ENCODE data around the gene LPP.

The LPP gene

DNA sequence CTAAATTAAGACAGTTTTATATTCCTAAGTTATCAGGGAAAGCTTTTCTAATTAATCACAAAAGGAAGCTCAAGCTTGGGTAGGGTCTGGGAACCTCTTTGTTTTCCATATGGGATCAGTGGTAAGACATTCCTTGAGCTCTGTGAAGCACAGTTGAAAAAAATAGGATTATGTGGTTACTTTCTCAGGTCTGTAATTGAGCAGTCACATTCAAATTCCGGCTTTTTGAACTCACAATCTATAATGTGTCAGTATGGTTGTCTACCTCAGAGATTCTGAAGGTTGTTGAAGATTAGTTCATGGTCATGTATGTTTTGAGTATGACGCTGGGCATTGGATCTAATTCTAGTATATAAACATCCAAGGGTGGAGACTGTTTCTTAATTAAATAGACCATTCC is 364.5 kb downstream of the LPP start:
- DNase-seq (ENCODE audit: low spot score) = no peak

DNA sequence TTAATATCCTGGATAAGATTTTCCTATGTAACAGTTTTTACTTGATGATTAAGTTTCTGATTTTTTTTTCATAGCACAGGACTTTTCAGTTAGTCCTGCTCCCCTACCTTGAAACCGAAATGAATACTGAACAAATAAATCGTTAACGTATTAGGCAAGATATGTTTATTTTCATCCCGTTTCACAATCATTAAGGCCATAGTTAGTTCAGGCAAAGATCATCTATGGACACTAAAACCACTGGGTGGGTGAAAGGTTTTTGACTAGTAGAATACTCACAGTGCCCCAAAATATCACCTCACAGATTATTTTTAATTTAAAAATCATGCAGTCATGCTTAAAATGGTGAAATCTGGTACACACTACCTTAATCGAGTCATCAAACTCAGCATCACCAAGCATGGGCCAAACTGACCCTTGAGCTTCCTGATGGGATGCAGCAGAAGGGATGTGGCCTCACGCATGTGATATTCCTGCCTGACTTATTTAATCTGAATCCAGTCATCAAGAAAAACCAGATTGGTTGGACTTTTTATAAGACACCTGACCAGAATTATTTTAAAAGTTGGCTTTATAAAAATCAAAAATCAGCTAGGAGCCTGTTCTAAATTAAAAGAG is 365.0 kb downstream of the LPP start:
- no peak for DNase-seq (ENCODE audit: low spot score)

DNA sequence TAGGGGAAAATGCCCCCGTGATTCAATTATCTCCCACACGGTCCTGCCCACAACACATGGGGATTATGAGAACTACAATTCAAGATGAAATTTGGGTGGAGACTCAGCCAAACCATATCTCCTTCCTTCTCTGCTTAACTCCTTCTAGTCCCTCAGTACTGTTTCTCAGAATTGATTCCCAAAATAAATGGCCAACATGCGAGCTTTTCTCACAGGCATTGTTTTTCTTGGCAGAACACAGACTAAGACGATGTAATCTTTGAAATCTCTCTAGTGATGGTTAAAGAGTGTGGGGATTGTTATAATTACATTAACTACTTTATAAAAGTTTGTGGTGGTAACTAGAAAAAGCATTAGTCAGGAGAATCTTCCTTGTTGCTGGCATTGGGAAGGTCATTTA is 366.5 kb downstream of the LPP start:
- no peak for DNase-seq (ENCODE audit: low spot score)

DNA sequence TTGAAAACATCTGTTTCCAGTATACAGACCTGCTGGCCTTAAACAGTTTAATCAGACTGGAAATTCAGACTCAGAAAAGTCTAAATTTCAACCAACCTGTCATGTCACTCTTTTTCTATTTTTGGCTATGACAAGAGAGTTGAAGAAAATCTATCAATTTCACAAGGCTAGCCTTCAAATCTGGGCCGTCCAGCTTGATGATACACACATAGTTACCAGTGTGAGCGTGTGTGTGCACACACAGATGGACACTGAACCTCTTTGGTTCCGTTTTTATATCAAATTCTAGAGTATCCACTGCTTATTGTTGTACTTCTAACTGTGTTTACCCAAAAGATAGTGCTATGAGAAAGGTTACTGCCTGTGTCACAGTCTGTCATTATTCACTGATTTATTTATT is 368.2 kb downstream of the LPP start:
- DNase-seq (ENCODE audit: low spot score) = no peak

DNA sequence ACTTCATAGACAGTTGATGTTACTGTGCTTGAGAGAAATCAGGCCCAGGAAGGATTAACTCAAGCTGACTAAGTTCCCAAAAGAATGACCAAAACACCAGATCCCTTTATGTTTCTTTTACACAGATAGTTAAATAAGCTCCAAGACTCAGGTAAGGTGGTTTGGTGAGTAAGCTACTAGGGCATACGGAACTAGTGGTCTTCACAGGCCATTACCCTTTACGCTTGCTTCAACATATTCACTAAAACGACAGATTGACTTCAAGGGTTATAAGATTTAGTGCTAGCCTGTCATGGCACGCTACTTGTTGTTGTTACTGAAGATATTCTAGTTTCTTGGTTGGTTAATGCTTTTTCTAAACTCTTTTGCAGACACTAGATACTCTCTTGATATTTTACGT is 369.3 kb downstream of the LPP start:
- no peak for DNase-seq (ENCODE audit: low spot score)

DNA sequence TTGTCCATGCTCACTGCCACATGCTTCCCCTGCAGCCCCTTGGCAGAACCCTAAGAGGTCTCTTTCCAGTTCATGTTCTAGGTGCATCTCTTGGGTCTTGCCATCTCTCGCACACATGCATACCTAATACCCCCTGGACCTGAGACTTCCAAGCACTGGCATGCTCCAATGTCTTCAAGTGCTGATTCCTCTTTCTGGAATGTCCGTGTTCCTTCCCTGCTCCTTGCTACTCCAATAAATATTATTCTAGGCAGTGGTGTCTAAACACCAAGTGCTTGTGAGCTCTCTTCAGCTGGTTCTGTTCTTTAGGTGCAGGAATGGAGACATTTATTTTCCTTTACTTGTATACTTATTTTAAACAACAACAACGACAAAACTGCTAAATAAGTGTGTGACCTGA is 370.1 kb downstream of the LPP start:
- DNase-seq (ENCODE audit: low spot score) = no peak

DNA sequence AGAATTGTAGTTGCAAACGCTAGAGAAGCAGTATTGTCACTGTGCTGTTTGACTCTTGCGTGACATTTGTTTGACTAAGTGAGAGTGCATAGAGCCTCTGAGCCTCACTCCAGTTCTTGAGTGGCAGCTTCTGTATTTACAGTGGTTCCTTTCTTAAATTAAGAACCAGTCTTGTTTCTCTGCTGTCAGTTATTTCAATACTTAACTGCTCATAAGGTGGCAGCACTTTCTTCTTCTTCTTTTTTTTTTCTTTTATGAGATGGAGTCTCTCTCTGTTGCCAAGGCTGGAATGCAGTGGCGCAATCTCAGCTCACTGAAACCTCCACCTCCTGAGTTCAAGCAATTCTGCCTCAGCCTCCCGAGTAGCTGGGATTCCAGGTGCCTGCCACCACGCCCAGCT is 372.1 kb downstream of the LPP start:
- DNase-seq (ENCODE audit: low spot score) = no peak

DNA sequence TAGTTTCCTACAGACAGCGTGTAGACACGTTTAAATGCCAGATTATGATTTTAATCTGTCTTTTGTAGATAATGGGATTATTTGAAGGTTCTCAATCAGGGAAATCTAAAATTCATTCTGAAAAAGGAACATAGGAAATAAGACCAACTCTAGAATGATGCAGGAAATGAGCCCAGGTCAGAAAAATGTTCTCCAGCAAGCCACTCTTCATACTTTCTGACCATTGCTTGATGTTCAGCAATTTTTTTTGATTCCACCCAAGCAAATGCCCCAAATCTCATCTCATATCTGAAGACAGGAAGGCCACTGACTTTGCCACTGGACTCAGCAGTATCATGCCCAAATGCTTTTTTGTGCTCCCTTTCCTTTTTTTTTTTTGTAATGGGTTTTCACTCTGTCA is 373.4 kb downstream of the LPP start:
- no peak for DNase-seq (ENCODE audit: low spot score)

DNA sequence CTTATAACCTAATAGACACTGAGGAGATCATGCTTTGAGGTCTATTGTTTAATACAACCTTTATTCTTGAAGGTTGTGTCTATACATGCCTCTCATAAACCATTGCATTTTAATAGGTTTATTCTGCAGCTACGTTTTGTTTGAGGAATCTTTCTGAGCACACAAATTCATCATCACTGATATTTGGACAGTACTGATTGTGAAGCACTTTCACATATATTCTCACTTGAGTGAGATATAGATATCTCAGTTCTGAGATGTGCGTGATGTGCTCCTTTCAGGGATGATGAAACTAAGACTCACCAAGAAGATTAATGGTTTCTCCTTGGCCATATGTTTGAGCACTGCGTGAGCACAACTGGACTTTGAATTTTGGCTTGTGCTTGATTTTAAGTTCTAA is 374.4 kb downstream of the LPP start:
- no peak for DNase-seq (ENCODE audit: low spot score)

DNA sequence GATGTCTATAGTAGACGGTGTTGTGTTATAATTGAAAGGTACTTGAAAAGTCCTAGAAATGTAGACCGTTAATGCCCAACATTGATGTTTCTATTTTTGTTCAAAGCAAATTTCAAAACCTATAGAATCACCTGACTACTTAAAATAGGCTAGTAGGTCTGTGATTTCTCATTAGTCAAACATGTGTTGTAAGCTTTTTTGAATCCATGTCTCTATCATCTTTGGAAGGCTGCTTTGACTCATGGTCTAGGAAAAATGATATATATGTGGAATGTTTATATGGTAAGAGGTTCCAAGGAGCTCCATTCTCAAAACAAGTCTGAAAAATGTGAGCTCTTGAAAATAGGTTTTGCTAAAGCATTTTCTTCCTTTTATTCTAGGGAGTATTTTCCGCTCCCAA is 375.3 kb downstream of the LPP start:
- DNase-seq (ENCODE audit: low spot score) = no peak

DNA sequence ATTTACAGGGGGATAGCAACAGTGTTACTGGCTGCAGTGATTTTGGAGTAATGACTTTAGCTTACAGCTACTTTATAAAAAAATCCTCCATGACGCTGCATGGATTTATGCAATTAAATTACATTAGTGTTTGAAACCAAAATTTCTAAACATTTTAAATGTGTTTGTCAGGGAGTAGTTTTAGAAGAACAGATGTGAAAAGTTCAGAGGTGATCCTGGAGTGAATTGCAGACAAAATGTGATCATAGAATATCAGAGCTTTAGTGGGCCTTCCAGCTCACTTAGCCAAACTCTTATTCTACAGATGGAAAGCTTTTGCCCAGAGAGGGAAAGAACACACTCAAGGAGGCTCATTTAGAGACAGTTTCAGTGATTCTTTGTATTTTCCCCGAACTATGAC is 376.3 kb downstream of the LPP start:
- no peak for DNase-seq (ENCODE audit: low spot score)

DNA sequence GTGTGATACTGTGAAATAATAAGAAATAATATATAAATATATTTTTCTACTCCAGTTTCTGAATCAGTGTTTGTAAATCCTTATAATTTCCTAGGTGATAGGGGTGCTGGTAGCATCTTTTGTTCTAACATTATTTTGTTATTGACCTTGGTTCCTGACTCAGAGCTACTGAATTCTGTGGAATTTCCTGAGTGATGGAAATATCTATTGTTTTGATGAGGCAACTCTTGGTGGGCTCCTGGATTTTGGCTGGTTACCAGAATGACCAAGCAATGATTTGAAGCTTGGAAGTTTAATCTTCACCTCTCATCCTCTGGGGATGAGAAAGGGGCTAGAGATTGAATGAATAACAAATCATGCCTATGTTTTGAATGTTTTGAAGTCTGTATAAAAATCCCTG is 377.3 kb downstream of the LPP start:
- no peak for DNase-seq (ENCODE audit: low spot score)

DNA sequence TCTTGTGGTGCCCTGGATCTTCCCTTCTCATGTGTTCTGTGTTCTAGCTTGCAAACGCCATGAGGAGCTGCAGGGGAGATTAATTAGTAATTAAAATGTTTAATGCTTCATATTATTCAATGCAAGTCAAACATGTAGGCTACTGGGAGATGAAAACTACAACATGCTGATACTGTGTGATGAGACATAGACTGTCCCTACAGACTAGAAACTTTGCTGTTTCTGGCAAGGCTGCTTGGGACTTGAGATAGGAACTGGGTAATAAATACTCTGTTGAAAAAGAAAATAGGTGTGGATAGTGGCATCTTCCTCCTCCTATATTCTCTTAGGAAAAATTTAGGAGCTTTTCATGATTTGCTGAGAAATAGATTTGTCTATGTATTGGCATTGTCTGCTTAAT is 379.2 kb downstream of the LPP start:
- DNase-seq (ENCODE audit: low spot score) = no peak

DNA sequence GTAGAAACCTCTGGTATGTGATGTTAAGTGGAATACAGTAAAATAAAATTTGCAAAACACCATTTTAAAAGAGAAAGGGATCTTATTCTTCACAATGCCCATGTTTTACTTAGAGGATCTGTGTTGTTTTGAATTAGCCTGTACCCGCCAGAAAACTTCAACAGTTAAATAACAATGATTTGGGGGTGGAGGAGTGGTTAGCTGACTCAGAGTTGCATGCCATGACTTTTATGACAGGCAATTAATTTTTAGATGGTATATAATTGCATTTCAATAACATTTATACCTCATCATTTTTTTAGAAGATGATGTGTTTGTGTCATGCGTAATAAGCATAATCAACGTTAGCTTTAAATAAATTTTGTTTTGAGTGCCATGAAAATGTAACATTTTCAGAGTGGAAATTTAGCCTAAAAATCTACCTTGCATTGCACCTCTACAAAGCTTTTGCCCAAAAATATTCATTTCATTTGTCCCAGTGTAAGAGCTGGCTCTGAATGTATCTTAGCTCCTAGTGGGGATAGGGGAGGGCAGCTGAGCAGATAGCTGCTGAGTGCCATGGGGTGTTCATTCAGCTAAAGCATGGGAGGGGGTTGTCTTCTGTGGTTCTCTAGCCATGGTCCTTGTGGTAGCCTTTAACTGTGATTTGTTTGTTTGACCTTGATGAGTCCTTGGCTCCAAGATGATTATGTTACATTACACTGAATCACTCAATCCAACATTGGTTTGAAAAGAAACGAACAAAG is 379.8 kb downstream of the LPP start:
- no peak for DNase-seq (ENCODE audit: low spot score)

DNA sequence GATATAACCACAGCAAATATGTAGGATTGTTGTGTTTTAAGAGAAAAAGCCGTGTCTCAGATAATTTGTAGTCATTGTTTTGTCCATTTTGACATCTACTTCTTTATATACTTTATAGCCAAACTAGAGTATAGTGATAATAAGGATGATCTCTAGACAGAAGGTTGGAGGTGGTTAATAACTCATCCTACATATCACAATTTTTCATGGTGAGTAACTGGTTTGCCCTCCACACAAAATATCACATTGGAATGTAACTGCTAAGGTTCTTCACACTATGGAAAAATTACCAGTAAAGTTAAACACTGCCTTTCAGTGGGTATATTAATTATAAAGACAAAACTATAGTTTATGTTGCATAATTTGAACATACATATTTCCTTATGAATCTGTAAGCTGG is 380.7 kb downstream of the LPP start:
- no peak for DNase-seq (ENCODE audit: low spot score)

DNA sequence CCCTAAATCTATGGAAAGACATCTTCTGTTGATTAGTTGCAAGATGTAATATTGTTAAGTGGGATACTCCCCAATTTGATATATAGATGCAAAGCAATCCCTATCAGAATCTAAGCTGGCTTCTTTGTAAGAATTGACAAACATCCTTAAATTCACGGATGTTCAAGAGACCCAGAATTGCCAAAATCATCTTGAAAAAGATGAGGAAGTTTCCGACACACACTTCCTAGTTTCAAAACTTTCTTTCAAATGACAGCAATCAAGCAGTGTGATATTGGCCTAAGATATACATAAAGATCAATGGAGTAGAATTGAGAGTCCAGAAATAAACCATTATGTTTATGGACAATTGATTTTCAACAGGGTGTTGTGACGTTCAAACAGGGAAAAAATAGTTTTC is 383.6 kb downstream of the LPP start:
- DNase-seq (ENCODE audit: low spot score) = no peak

DNA sequence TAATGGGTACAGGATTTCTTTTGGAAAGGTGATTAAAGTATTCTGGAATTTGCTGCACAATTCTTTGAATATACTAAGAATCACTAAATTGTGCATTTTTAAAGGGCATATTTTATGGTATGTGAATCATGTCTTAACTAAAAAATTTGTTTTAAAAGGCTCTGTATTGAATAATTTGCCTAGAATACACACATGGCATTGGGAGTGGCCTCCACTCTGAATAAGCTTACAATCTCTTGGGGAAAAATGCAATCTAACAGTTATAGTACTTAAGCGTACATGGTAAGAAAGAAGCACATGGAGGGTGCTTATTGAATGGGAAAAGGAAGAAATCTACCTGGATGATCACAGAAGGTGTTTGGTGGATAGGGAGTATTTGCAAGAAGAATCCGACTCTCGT is 385.1 kb downstream of the LPP start:
- DNase-seq (ENCODE audit: low spot score) = no peak

DNA sequence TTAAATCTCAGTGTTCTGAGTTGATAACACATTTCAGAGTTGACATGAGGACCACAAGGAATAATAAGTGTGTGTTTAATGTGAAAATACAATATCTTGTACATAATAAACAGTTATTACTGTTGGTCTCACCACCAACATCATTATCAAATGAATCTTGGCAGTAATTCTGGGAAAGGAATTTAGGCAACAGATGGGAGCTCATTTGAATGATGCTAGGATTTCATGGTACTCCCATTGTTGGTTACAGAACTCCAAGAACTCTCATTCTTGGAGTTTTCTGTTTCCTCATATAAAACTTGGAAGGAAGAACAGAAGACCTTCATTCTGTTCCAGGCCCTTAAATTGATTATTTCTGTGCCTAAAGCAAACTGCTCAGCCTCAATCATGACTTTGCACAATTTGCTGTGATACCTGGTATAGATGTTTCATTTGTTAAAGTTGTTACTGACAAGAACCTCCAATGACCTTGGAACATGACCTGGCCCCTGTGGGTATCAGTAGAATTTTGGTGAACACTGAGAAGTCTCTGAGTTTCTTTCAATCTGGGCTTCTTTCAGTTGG is 385.8 kb downstream of the LPP start:
- DNase-seq (ENCODE audit: low spot score) = peak; percentile 8

DNA sequence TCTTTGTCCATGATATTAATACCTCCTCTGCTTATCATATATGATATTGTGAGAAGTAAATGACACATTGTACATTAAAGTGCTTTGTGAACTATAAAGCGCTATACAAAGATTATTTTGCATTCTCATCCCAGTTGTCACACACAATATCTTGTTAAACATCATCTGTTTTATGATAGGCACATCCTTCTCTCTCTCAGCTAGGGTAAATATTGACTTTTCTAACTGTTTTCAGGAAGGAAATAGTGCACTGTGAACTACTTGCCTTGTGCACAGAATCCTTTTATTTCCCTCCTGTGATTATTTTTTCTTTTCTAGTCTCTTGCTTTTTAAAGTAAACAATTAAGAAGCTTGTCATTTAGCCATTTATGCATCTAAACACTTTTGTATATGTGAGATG is 388.2 kb downstream of the LPP start:
- DNase-seq (ENCODE audit: low spot score) = no peak

DNA sequence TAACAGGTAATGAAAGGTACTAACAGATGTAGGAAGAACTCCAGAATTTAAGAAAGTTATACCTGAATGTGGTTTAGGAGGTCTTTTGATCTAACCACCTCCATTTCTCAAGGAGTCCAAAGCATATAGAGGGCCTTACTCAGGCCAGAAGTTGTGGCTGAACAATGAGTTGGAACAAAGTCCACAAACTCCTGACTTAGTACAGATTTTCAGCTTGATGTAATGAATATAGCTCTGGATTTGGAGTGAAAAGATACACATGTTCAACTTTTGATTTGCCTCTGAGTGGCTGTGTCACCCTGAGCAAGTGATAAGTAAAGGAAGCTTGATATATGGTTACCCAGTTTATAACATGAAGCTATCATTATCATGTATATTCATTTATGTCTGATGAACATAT is 390.1 kb downstream of the LPP start:
- no peak for DNase-seq (ENCODE audit: low spot score)

DNA sequence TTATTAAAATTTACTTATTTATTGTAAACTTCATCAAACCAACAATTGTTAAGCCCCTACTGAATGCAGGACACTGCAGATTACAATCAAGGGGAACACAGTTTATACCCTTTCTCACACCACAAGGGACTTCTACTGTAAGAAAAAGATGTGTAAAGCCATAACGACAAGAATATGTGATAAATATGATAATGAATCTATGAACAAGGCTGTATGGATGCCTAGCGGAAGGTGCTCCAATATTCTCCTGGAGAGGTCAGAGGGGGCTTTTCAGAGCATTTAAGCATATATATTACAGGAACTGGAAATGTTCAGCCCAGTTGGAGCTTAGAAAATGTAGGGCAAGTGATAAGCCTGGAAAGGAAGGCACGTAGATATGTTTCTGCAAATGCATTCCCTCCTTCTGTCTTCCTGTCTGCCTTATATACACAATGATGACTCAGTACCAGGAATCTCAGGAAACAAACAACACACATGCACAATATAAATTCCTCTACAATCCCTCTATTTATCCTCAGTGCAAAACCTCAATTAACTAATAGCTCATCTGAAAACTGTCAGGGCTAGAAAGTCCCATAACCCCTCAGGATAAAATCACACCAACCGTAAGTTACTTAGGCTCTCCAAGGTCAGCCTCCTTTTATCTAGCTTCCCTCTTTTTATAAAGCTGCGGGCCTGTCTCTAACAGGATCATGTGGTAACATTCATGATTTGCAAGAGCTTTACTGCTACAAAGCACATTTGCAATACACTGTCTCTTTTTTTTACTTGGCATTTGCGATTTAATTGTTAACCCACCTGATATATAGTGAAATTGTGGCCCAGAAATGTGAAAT is 393.1 kb downstream of the LPP start:
- no peak for DNase-seq (ENCODE audit: low spot score)

DNA sequence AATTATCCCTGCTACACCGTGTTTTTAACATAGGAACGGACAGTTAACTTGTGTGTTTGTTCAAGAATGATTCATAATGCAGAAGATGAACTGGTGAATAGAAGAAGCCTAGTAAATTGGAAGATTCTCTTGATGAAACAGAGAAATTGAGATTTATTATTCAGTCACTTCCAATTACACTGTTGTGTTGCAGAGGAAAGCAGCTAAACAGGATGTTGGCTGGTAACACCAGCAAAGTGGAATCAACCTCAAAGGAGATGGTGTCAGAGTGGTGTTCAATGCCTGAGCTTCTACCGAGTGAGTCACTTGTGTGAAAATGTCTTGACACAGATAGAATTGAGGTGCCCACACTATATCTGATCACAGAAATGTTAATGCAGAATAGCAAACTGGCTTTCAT is 399.6 kb downstream of the LPP start:
- DNase-seq (ENCODE audit: low spot score) = no peak

DNA sequence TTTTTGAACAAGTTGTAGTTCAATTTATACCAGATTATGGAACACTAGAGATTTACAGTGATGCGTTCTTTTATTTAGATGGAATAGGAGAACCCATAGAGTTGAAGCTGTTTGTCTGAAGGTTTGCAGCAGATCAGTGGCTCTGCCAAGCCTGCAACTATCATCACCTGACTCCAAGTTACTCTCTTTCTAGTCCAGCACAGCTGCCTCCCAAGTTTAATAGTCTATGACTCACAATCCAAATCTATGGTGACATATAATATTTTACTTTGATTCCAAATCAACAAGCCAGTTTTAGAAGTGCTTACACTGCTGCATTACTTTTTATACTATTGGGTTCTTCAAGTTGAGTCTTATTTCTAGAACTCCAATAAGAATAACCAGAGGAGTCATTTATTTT is 400.4 kb downstream of the LPP start:
- DNase-seq (ENCODE audit: low spot score) = no peak

Data from Ammon's horn (tissue), 1 donor.